ENCODE measurements around the gene LAMA3.
"Not testable (repeated sequence)": the region's sequence is repeated elsewhere in the genome, so short reads cannot be mapped to it uniquely, and the experiment has no call there.

The LAMA3 gene

DNA sequence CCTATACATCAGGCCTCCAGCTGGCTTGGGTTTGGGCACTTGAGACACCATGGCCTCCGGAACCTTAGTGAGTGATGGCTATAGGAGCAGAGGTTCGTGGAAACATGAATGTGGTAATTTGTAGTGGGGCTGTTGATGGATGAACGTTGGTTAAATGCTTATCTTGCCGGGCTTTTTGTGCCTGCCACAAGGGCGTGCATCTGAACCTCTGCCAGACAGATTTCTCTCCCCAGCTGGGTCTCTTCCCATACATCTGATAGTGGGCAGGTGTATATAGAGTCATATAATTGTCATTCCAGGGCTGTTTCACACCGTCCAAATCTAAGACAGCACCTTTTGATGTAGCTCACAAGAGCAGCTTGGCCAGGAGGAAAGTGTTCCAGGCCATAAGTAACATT lies 14.7 kb downstream of the LAMA3 start:
- Mint-ChIP-seq H3K4me3 (no peak overlapping the region), H3K36me3 (ENCODE audit: low read depth) (no peaks in the 10 kb centered on the region), H3K27me3 (peaks cover 18% of the 10 kb centered on the region), H3K27ac (no peak overlapping the region), H3K9me3 (peaks cover 8% of the 10 kb centered on the region), H3K4me1 (ENCODE audit: low read depth) (peaks cover 5% of the 10 kb centered on the region)
- intact Hi-C loops (cut with micrococcal nuclease) = loop anchor here (1.0 to 10.0 kb wide), 2 partner anchors 82 to 209 kb away; no protein-coding TSS in a partner anchor

DNA sequence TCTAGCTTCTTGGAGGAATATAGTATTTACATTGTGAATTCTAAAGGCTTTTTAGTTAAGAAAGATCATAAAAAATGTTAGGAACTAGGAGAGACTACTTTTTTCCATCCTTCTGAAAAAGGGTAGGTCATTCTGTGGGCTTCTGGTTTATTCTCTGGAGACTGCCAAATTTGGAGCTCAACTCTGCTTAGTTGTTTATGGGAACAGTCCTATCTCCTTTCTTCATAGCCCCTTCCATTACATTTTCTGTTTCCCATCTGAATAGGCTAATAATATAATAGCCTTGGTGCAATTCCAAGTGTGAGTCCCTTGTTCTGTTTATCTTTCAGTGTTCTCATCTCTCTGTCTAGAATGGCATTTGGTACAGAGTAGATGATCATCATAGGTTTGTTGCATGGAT lies 15.6 kb downstream of the LAMA3 start:
- H3K9me3 Mint-ChIP-seq = peaks cover 8% of the 10 kb centered on the region
- intact Hi-C loops (cut with micrococcal nuclease) = loop anchor here (10.0 kb wide), 1 partner anchor 210 kb away; no protein-coding TSS in a partner anchor
- H3K4me3 Mint-ChIP-seq = no peak overlapping the region
- no peaks in the 10 kb centered on the region for H3K36me3 Mint-ChIP-seq (ENCODE audit: low read depth)
- no peaks in the 10 kb centered on the region for H3K4me1 Mint-ChIP-seq (ENCODE audit: low read depth)
- no peak overlapping the region for H3K27ac Mint-ChIP-seq
- H3K27me3 Mint-ChIP-seq = peaks cover 18% of the 10 kb centered on the region

DNA sequence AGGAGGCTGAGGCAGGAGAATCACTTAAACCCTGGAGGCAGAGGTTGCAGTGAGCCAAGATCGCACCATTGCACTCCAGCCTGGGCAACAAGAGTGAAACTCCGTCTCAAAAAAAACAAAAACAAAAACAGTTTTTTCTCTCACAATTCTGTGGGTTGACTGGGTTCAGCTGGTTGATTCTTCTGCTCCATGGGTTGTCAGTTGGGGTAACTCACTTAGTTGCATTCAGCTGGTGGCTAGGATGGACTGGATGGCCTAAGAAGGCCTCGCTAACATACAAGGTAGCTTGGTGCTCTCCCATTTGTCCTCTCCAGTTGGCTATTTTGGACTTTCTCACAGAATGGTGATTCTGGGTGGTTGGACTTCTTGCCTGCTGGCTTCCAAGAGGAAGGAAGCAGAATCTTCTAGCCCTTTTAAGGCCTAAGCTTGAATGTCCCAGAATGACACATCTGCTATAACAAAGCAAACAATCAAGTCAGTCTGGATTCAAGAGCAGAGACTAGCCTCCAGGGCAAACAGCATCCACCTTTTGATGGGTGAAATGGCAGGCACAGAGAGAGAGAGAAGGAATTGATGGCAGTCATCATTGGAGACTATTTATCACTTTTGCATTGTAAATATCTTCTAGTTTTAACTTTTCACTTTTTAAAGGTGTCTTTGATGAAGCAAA lies 17.9 kb downstream of the LAMA3 start:
- intact Hi-C loops (cut with micrococcal nuclease) = loop anchor here (10.0 kb wide), 1 partner anchor 212 kb away; no protein-coding TSS in a partner anchor
- Mint-ChIP-seq H3K4me3 (no peak overlapping the region), H3K36me3 (ENCODE audit: low read depth) (no peaks in the 10 kb centered on the region), H3K9me3 (peaks cover 8% of the 10 kb centered on the region), H3K27me3 (peaks cover 8% of the 10 kb centered on the region), H3K4me1 (ENCODE audit: low read depth) (no peaks in the 10 kb centered on the region), H3K27ac (no peak overlapping the region)

DNA sequence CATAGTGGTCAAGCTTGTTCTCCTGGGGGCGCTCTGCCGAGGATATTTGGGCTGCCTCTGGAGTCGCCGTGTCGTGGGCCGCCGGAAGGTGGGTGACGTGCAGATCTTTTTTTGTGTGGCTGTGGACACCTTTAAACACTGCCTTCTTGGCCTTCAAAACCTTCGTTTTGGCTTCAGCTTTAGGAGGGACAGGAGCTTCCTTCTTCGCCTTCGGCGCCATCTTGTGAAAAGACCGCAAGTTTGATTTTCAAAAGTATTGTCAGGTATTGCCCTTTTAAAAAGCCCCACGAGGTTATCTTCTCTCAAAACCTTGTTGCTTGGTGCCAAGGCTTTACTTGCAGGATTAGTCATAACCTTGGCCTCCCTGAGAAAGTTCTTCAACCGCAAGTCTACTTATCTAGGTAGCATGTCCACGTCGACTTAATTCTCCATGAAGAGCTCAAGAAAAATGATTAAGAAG lies 20.8 kb downstream of the LAMA3 start:
- Mint-ChIP-seq H3K9me3 (peaks cover 8% of the 10 kb centered on the region), H3K27me3 (peaks cover 1% of the 10 kb centered on the region), H3K36me3 (ENCODE audit: low read depth) (no peaks in the 10 kb centered on the region), H3K4me1 (ENCODE audit: low read depth) (peaks cover 4% of the 10 kb centered on the region), H3K27ac (no peak overlapping the region), H3K4me3 (no peak overlapping the region)
- intact Hi-C loops (cut with micrococcal nuclease) = no loop called here

DNA sequence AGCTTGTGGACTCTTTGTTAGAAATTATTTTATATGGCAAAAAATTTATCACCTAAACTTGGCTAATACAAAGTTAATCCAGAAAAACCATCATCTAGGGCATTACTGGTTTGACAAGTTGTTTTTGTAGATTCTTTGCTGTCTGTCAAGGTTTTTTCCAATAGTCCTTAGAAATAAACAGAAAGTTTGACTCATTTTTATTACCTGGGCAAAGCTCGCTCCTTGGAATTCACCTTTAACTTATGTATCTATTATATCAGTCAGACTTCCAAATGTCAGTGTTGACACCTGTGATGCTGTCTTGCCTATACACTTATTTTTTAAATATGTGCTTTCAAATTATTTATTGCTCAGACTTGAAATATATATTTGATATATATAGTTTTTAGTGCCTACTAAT lies 21.7 kb downstream of the LAMA3 start:
- Mint-ChIP-seq H3K27me3 (peaks cover 3% of the 10 kb centered on the region), H3K4me3 (no peak overlapping the region), H3K27ac (no peak overlapping the region), H3K4me1 (ENCODE audit: low read depth) (peaks cover 4% of the 10 kb centered on the region), H3K9me3 (peaks cover 8% of the 10 kb centered on the region), H3K36me3 (ENCODE audit: low read depth) (no peaks in the 10 kb centered on the region)
- intact Hi-C loops (cut with micrococcal nuclease) = no loop called here

DNA sequence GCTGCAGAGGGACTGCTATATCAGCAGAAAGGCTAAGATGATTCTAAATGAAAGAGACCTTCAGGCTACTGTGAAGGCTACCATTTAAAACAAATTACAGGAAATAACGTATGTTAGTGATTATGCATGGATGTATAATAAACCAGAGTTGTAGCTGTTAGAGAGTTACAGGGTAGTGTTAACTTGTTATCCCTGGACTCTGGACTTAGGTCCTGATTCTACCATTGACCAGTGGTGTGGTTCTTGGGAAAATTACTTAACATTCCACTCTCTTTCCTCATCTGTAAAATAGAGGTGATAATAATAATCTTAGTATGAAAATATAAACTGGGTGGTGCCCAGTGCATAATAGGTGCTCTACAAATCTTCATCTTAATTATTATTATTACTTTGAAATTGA lies 22.2 kb downstream of the LAMA3 start:
- no peak overlapping the region for H3K27ac Mint-ChIP-seq
- H3K27me3 Mint-ChIP-seq = peaks cover 3% of the 10 kb centered on the region
- H3K9me3 Mint-ChIP-seq = peaks cover 8% of the 10 kb centered on the region
- peaks cover 4% of the 10 kb centered on the region for H3K4me1 Mint-ChIP-seq (ENCODE audit: low read depth)
- intact Hi-C loops (cut with micrococcal nuclease) = no loop called here
- H3K36me3 Mint-ChIP-seq (ENCODE audit: low read depth) = no peaks in the 10 kb centered on the region
- H3K4me3 Mint-ChIP-seq = no peak overlapping the region

DNA sequence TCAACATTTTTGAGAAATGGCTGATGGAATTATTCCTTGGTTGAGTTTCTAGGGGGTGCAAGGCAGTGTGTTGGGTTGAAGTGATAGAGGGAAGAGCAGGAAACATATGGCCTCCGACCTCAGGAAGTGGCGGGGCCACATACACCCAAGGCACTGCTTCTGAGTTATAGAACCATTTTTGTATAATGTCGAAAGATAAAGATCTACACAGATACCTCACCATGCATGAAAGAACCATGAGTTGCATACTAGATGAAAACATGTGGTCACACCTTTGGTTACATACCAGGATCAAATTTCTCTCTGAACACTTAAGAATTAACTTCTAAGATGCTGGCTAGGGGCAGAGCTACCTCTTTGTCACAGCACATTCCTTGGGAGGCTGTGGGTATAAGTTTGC lies 23.2 kb downstream of the LAMA3 start:
- Mint-ChIP-seq H3K4me1 (ENCODE audit: low read depth) (peaks cover 4% of the 10 kb centered on the region), H3K4me3 (no peak overlapping the region), H3K27ac (no peak overlapping the region), H3K9me3 (peaks cover under 1% of the 10 kb centered on the region), H3K36me3 (ENCODE audit: low read depth) (no peaks in the 10 kb centered on the region), H3K27me3 (peaks cover 3% of the 10 kb centered on the region)
- intact Hi-C loops (cut with micrococcal nuclease) = no loop called here

DNA sequence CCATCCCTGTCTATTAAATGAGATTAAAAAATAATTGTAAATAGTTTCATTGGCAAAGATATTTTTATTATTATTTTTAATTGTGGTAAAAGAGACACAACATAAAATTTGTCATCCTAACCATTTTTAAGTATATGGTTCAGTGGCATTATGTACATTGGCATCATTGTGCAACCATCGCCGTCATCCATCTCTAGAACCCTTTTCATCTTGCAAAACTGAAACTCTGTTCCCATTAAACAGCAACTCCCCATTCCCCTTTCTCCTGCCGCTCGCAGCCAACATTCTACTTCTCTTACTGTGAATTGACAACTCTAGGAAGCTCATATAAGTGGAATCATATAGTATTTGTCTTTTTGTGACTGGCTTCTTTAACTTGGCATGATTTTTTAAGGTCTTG lies 25.3 kb downstream of the LAMA3 start:
- peaks cover 4% of the 10 kb centered on the region for H3K27me3 Mint-ChIP-seq
- no peak overlapping the region for H3K4me3 Mint-ChIP-seq
- H3K36me3 Mint-ChIP-seq (ENCODE audit: low read depth) = no peaks in the 10 kb centered on the region
- H3K27ac Mint-ChIP-seq = no peak overlapping the region
- H3K4me1 Mint-ChIP-seq (ENCODE audit: low read depth) = peaks cover 4% of the 10 kb centered on the region
- H3K9me3 Mint-ChIP-seq = no peaks in the 10 kb centered on the region
- intact Hi-C loops (cut with micrococcal nuclease) = no loop called here

DNA sequence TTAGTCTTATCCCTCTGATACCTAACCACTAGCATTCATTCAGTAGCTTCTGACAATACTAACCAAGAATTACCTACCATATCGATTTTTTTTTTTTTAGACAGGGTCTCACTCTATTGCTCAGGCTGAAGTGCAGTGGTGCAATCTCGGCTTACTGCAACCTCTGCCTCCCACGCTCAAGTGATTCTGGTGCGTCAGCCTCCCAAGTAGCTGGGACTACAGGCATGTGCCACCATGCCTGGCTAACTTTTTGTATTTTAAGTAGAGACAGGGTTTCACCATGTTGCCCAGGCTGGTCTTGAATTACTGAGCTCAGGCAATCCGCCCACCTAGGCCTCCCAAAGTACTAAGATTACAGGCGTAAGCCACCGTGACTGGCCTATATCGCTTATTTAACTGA lies 26.8 kb downstream of the LAMA3 start:
- H3K36me3 Mint-ChIP-seq (ENCODE audit: low read depth); H3K27me3 Mint-ChIP-seq; intact Hi-C loops (cut with micrococcal nuclease); H3K27ac Mint-ChIP-seq; H3K4me1 Mint-ChIP-seq (ENCODE audit: low read depth); H3K4me3 Mint-ChIP-seq; H3K9me3 Mint-ChIP-seq: not testable (repeated sequence)

DNA sequence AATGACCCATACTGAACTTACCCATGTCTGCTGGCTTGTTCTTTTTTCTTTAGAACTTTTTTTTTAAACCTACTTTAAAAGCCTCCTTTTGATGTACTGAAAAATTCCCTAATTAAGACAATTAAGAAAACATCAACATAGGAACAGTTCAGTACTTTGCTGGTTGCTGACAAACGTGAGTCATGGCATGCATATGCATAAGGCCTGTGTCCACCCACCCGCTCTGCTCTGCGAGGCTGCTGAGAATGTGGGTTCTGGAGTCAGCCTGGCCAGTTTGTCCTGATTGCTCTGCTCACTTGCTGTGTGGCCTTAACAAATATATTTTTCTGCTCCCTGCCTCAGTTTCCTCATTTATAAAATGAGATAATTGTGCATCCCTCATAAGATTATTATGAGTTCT lies 27.3 kb downstream of the LAMA3 start:
- peaks cover 4% of the 10 kb centered on the region for H3K4me1 Mint-ChIP-seq (ENCODE audit: low read depth)
- no peak overlapping the region for H3K4me3 Mint-ChIP-seq
- no peaks in the 10 kb centered on the region for H3K9me3 Mint-ChIP-seq
- H3K36me3 Mint-ChIP-seq (ENCODE audit: low read depth) = no peaks in the 10 kb centered on the region
- intact Hi-C loops (cut with micrococcal nuclease) = no loop called here
- peaks cover 4% of the 10 kb centered on the region for H3K27me3 Mint-ChIP-seq
- no peak overlapping the region for H3K27ac Mint-ChIP-seq

DNA sequence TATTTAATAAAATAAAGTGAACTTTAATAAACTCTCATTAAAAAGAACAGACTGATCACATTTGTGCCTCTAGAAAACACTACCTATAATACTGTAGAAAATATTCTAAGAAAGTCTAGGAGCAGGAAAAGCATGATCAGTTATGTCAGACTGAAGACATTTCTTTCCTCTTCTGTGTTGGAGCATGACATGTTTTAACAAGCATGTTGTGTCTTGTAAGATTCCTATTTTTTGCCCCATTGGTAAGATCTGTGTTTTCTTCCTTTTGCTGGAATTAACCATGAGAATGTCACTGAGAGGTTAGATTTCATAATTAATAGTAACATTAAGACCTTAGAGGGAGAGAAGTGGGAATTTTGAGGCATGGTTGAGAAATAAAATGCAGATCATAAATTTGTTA lies 27.7 kb downstream of the LAMA3 start:
- H3K36me3 Mint-ChIP-seq (ENCODE audit: low read depth) = no peaks in the 10 kb centered on the region
- intact Hi-C loops (cut with micrococcal nuclease) = no loop called here

DNA sequence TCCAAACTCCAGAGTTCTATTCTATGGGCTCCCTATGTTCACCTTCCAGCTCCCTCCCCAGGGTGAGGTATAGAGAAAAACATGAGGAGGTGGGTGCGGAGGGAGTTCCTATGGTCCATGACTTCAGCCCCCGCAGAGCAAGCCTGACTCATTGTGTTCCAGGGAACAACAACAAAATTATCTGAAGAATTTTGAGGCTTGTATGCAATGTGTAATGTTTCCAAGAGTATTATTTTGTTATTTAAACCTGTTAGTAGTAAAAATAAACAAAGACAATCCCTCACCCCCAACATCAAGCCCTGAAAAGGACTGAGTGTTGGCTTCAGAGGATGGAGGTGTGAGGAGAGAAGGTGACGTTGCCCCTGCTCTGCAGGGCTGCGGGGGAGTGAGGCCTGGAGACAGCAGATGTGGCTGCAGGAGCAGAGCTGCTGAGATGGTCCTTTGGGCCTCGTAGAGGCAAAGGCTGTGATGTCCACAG lies 29.0 kb downstream of the LAMA3 start:
- Mint-ChIP-seq H3K27me3 (peaks cover 3% of the 10 kb centered on the region), H3K4me3 (no peak overlapping the region), H3K9me3 (no peaks in the 10 kb centered on the region), H3K4me1 (ENCODE audit: low read depth) (peaks cover 4% of the 10 kb centered on the region), H3K36me3 (ENCODE audit: low read depth) (no peaks in the 10 kb centered on the region), H3K27ac (no peak overlapping the region)
- intact Hi-C loops (cut with micrococcal nuclease) = no loop called here

More for the DNA sequence above, 27.7 kb downstream of the LAMA3 start:
- peaks cover 4% of the 10 kb centered on the region for H3K27me3 Mint-ChIP-seq
- no peak overlapping the region for H3K27ac Mint-ChIP-seq
- no peak overlapping the region for H3K4me3 Mint-ChIP-seq
- H3K9me3 Mint-ChIP-seq = no peaks in the 10 kb centered on the region
- peaks cover 4% of the 10 kb centered on the region for H3K4me1 Mint-ChIP-seq (ENCODE audit: low read depth)

DNA sequence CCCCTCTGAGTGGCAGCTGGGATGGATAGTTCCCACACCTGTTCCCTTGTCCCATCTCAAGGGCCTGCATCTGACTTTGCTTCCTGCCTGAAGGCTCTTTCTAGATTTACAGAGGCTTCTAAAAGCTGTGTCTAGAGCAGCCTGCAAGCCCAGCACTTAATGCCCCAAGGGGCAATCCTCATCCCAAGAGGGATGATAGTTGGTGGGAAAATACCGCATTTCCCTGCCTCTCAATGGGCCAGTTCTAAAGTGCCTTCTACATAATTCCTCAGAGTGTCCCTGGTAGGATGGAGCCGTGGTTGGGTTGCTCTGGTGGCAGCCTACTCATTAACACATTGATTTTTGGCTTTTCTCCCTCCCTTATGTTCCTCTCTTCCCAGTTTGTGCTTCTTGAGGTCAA lies 29.5 kb downstream of the LAMA3 start:
- no peaks in the 10 kb centered on the region for H3K36me3 Mint-ChIP-seq (ENCODE audit: low read depth)
- peaks cover 3% of the 10 kb centered on the region for H3K27me3 Mint-ChIP-seq
- H3K4me3 Mint-ChIP-seq = no peak overlapping the region
- H3K9me3 Mint-ChIP-seq = no peaks in the 10 kb centered on the region
- peaks cover 4% of the 10 kb centered on the region for H3K4me1 Mint-ChIP-seq (ENCODE audit: low read depth)
- intact Hi-C loops (cut with micrococcal nuclease) = no loop called here
- no peak overlapping the region for H3K27ac Mint-ChIP-seq

DNA sequence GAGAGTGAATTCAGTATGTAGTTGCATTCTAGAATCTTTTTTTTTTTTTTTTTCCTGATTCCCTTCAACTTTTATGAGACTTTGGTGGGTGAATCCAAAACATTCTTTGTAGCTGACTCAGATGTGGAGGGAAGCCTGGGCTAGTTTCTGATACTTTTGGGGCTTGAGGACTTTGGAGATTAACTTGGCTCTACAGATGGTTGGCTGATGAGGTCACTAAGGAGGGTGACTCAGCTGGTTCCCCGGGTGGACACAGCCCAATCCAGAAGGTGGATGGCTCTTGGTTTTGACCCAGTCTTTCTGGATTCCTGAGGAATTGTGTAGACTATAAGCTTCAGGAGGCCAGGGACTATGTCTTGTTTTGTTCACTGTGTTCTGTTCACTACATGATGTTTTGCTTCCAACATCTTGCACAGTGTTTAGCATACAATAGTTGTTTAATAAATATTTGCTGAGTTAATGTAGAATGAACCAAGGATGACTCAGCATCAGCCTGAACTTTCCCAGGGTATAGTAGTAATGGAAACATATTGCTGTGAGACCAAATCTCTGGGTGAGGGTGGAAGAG lies 30.5 kb downstream of the LAMA3 start:
- Mint-ChIP-seq H3K36me3 (ENCODE audit: low read depth) (no peaks in the 10 kb centered on the region), H3K9me3 (no peaks in the 10 kb centered on the region), H3K4me3 (no peak overlapping the region), H3K27ac (no peak overlapping the region), H3K27me3 (peaks cover 3% of the 10 kb centered on the region), H3K4me1 (ENCODE audit: low read depth) (peaks cover 2% of the 10 kb centered on the region)
- intact Hi-C loops (cut with micrococcal nuclease) = no loop called here

All from dendritic cell treated with granulocyte-macrophage colony-stimulating factor and Interleukin-4, amounts not matched to agents 40 ng/mL and 50 ng/mL, for 4 days (primary cell).